NCI-H446 treated with DMSO at 0.1 percent for 48 hours (cell line): ENCODE data around the gene LDLRAD4.

ENCODE experiments used
- DNase-seq: peaks from one replicate; lab custom pipeline; 2025; lab: John Stamatoyannopoulos, UW

The LDLRAD4 gene

GRCh38 chr18:13514558-13514957, 296.0 kb downstream of the LDLRAD4 start:
- DNase-seq: no peak

DNA sequence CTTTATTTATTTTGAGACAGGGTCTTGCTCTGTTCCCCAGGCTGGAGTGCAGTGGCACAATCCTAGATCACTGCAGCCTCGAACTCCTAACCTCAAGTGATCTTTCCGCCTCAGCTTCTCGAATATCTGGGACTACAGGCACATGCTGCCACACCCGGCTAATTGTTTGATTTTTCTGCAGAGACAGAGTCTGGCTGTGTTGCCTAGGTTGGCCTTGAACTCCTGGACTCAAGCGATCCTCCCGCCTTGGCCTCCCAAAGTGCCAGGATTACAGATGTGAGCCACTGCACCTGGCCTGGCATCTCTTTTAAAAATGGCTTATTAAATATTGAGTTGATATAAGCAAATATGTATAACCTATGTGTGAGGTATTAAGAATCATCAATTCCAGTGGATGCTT, 298.3 kb downstream of the LDLRAD4 start:
- DNase-seq: no peak

DNA sequence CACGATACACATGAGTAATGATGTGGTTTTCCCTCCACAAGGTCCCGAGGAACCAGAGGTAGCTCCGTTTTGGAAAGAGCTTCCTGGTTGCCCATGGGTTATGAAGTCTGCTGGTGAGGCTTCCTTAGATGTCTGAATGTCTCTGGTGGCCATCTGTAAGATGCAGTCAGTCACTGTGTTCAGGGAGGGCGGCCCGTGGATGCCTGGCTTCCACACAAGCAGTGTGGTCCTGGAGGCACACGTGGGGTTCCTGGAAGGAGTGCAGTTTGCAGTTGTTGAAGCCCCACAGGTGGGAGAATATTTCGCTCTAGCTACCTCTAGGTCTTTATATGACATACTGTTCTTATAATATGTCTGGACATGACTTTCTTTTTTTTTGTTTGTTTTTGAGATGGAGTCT, 298.8 kb downstream of the LDLRAD4 start:
- DNase-seq: no peak

DNA sequence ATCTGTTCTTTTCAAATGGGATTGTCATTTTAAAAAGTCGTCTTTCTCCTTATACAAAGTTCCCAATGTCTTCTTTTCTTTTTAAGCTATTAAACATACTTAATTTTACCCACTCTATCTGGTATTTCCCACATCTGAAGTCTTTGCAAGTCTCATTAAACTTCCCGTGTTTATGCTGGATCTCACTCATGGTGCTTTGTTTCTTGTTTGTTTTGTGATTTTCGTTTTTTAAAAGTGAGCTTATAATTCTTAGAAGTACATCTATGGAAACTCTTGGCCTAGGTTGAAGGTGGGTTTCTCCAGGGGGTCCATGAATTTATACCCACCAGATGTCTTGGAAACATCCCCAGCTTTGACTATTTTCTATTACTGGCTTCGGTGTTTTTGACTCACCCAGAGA, 299.8 kb downstream of the LDLRAD4 start:
- no peak for DNase-seq

GRCh38 chr18:13520306-13520705, 301.7 kb downstream of the LDLRAD4 start:
- DNase-seq: no peak

- DNase-seq: no peak
Observed at GRCh38 chr18:13520741-13521140, 302.2 kb downstream of the LDLRAD4 start.

DNA sequence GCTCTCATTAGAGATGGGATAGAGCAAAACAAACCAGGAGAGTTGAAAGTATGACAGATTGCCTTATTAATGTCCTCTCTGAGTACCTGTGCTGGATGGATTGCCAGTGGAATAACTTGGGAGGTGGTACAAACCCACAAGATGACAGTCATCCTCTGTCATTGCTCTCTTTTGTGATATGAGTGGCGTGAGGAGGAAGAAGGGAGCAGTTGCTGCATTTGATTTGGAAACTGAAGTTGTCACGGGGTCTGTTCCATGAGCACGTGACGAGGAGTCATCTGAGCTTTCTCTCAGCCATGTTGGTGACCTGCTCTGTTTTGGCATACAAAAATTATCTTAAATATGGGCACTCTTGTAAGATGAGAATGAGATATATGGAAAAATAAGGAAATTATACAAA, 302.9 kb downstream of the LDLRAD4 start:
- DNase-seq: no peak

- no peak for DNase-seq
Observed at GRCh38 chr18:13522256-13522655, 303.7 kb downstream of the LDLRAD4 start.

GRCh38 chr18:13522861-13523660, 304.5 kb downstream of the LDLRAD4 start:
- no peak for DNase-seq

DNA sequence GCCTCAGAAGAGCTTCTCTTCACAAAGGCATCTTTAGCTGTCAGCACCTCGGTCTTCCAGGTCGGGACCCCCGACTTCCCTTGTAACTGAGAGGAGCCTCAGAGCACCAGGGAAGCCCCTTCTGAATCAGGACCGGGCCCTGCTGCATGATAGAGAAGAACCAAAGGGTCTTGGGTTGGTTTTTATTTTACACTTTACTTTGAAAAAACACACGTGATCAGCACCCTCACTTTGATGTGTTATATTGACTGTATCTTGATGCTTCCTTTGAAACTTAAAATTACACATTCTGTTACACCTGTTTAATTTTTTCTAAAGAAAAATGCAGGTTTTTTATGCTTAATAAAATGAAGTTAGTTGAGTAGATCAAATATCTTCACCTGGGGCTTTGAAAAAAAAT, 305.5 kb downstream of the LDLRAD4 start:
- DNase-seq: no peak

DNA sequence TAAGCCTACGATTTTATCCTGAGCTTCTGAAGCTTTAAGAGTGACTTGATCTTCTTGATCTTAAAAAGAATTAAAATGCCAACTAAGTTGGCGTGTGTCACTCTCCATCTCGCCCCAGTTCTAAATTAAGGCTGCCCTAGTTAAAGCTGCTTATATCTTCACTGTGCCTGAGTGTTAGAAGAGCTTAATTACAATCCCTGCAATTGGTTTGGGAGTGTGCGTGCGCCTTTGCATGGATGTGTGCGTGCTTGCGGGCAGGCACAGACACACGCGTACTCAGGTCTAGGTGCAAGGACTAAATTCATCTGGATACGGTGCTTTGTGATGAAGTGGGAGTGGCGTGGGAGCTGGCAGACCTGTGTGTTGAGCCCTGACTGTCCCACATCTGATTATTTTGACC, 306.3 kb downstream of the LDLRAD4 start:
- no peak for DNase-seq

- no peak for DNase-seq
Observed at GRCh38 chr18:13525381-13526029, 306.9 kb downstream of the LDLRAD4 start.

DNA sequence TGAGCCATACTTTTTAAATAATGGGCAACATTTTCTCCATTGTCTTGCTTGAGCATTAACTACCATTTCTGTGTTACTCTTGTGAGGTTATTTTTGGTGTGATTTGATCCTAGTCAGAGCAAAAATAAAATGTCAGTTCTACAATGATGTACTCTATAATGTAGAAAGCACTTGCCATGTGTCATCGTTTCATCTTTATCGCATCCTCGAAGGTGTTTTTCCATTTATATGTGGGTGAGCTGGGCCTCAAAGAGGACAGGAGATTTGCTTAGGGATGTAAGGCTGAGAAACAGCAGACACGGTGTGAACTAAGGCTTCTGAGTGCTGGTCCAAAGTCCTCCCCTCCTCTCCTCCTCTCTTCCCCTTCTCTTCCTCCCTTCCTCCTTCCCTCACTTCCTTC, 308.0 kb downstream of the LDLRAD4 start:
- DNase-seq: no peak

- no peak for DNase-seq
Observed at GRCh38 chr18:13527256-13527655, 308.7 kb downstream of the LDLRAD4 start.

- DNase-seq: no peak
Observed at GRCh38 chr18:13527730-13528129, 309.2 kb downstream of the LDLRAD4 start.

- DNase-seq: no peak
Observed at GRCh38 chr18:13528739-13529392, 310.3 kb downstream of the LDLRAD4 start.

DNA sequence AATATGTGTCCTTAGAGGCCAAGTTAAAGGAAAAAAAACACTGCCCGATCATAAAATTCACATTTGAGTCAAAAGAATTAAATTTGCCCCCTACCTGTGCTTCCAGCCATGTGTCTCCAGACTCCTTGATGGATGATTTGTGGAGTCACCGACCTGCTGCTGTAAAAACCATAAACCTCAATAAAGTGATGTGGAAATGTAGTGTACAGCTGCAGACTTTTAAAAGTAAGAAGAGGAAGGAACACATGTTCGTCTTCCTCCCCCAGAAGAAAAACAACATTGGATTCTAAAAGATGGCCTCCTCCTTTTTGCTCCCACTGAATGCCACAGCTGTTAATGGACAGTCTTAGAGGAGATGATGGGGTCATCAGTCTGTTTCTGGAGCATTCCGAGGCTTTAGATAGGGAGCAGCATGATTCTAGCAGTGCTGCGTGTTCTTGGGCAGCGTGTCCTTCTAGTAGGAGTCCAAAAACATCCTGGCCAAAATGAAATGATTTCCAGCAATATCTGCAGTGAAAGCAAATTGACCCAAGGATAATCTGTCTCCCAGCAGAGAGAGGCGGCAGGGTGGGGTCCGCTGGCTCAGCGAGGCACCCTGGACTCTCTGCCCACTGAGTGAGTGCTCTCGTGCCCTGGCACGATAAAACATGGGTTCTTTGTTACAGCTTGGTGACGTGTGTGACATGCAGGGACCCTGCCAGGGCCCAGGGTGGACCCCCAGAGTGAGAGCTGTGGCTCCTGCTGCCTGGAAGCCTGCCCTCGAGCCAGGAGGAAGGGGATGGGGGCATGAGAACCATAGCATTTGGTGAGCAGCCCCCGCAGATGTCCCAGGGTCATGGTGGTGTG, 311.7 kb downstream of the LDLRAD4 start:
- no peak for DNase-seq

- no peak for DNase-seq
Observed at GRCh38 chr18:13530879-13531387, 312.4 kb downstream of the LDLRAD4 start.

DNA sequence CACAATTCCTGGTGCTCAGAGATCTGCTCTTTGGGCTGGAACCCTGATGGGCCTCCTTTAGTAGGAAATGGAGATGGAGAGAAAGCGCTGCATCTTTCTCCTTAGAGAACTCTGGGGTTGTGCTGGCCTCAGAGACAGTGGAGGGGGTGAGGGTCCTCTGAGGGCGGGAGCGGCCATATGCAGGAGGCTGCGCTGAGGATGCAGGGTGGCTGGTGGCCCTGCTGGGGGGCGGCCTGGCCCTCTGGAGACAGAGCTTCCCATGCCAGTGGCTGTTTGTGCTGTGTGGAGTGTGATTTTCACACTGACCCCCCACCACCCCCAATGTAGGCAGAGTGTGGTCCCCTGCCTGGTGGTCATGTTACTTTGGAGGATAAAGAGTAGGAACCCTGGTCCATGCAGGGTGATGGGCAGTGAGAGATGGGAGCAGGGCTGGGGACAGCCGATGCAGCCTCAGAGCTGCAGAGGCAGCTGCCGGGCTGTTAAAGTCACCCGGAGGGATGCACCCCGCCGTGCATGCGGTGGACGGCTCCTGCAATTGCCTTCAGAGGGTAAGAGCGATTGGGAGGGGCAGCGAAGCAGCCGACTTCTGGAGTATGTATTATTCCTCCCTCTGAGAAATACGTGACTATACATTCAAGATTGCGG, 313.2 kb downstream of the LDLRAD4 start:
- no peak for DNase-seq

- DNase-seq: no peak
Observed at GRCh38 chr18:13532406-13533075, 314.0 kb downstream of the LDLRAD4 start.

DNA sequence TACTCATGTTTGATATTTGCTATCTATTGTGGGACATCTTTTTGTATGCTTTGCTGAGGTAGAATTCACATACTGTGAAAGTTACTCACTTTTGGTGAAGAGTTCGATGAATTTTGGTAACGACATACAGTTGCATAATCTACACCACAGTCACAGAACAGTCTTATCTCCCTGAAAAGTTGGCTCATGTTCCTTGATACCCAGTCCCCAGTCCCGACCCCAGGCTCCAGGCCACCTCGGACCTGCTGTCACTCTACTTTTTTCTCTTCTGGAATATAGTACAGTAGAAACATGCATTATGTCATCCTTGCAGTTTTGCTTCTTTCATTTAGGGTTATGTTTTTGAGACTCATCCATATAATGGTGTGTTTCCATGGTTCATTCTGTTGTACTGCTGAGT, 316.1 kb downstream of the LDLRAD4 start:
- no peak for DNase-seq
